Trophoblast cell (in vitro differentiated cells and primary cell): Measurements from ENCODE around the gene FITM1.
"Not testable (repeated sequence)": the region's sequence is repeated elsewhere in the genome, so short reads cannot be mapped to it uniquely, and the experiment has no call there.

Experiments used
- DNase-seq, 2 donors: peaks; one replicate each; pipeline ENCODE4 v3.0.0-alpha.2; 2016
- H2AFZ ChIP-seq: 2 replicates; pipeline ENCODE4 v1.6.1; 2013; ENCODE audit warnings: low read length, moderate library complexity, mild to moderate bottlenecking; ENCODE audit not compliant: insufficient read depth, poor library complexity
- H2AK5ac ChIP-seq: 2 replicates; pipeline ENCODE4 v1.6.1; 2013; ENCODE audit warnings: mild to moderate bottlenecking, low read length
- H2BK120ac ChIP-seq: 2 replicates; pipeline ENCODE4 v1.6.1; 2013; ENCODE audit warnings: low read length, mild to moderate bottlenecking, moderate library complexity; ENCODE audit not compliant: insufficient read depth, poor library complexity
- H2BK12ac ChIP-seq: 2 replicates; pipeline ENCODE4 v1.6.1; 2013; ENCODE audit warnings: mild to moderate bottlenecking, low read length, moderate library complexity
- H2BK5ac ChIP-seq: 2 replicates; pipeline ENCODE4 v1.6.1; 2013; ENCODE audit warnings: low read length, low read depth, moderate library complexity, mild to moderate bottlenecking; ENCODE audit not compliant: poor library complexity
- H3K14ac ChIP-seq: 2 replicates; pipeline ENCODE4 v1.6.1; 2013; ENCODE audit warnings: mild to moderate bottlenecking, low read length
- H3K18ac ChIP-seq: 2 replicates; pipeline ENCODE4 v1.6.1; 2013; ENCODE audit warnings: mild to moderate bottlenecking, low read length
- H3K23ac ChIP-seq: 2 replicates; pipeline ENCODE4 v1.6.1; 2013; ENCODE audit warnings: low read length
- H3K27ac ChIP-seq: 2 replicates; pipeline ENCODE4 v1.5.1; 2013; ENCODE audit warnings: low read depth, mild to moderate bottlenecking, inconsistent platforms, low read length, moderate library complexity
- H3K27me3 ChIP-seq: 2 replicates; pipeline ENCODE4 v1.6.1; 2013; ENCODE audit warnings: inconsistent platforms, mild to moderate bottlenecking, low read length, moderate library complexity; ENCODE audit not compliant: insufficient read depth
- H3K36me3 ChIP-seq, 2 experiments: 1 replicate in 1 of 2; 2 replicates in 1 of 2; pipeline ENCODE4 v1.6.1; 2013; ENCODE audit warnings: low read length in 2 of 2, mild to moderate bottlenecking in 2 of 2, moderate library complexity in 1 of 2; ENCODE audit not compliant: insufficient read depth in 2 of 2, control insufficient read depth in 1 of 2
- H3K4ac ChIP-seq: 2 replicates; pipeline ENCODE4 v1.6.1; 2013; ENCODE audit warnings: low read depth, mild to moderate bottlenecking, low read length, moderate library complexity
- H3K4me1 ChIP-seq, 2 experiments: 1 replicate in 1 of 2; 2 replicates in 1 of 2; pipeline ENCODE4 v1.6.1; 2013; ENCODE audit warnings: low read length in 2 of 2, mild to moderate bottlenecking in 2 of 2, moderate library complexity in 1 of 2; ENCODE audit not compliant: insufficient read depth in 2 of 2, control insufficient read depth in 1 of 2
- H3K4me2 ChIP-seq: 2 replicates; pipeline ENCODE4 v1.6.1; 2013; ENCODE audit warnings: inconsistent platforms, mild to moderate bottlenecking, low read length, moderate library complexity
- H3K4me3 ChIP-seq: 2 replicates; pipeline ENCODE4 v1.5.1; 2013; ENCODE audit warnings: mild to moderate bottlenecking, low read depth, low read length, inconsistent platforms
- H3K79me1 ChIP-seq: one replicate; pipeline ENCODE4 v1.6.1; 2013; ENCODE audit warnings: low read length
- H3K79me2 ChIP-seq: 2 replicates; pipeline ENCODE4 v1.6.1; 2013; ENCODE audit warnings: low read length, mild to moderate bottlenecking; ENCODE audit not compliant: control insufficient read depth, insufficient read depth, poor library complexity
- H3K9ac ChIP-seq: 2 replicates; pipeline ENCODE4 v1.6.1; 2013; ENCODE audit warnings: mild to moderate bottlenecking, low read length
- H3K9me3 ChIP-seq: 2 replicates; pipeline ENCODE4 v1.6.1; 2013; ENCODE audit warnings: low read depth, mild to moderate bottlenecking, control low read depth, inconsistent platforms, low read length; ENCODE audit not compliant: insufficient read depth
- H4K12ac ChIP-seq: 2 replicates; pipeline ENCODE4 v1.6.1; 2013; ENCODE audit warnings: low read depth, mild to moderate bottlenecking, low read length, moderate library complexity
- H4K8ac ChIP-seq: 2 replicates; pipeline ENCODE4 v1.6.1; 2013; ENCODE audit warnings: low read depth, mild to moderate bottlenecking, low read length, moderate library complexity
- H4K91ac ChIP-seq: one replicate; pipeline ENCODE4 v1.6.1; 2013; ENCODE audit warnings: low read depth, mild to moderate bottlenecking, low read length, moderate library complexity
- WGBS: extraction: QIAGEN DNeasy Blood & Tissue Kit; methylation state at CpG from one replicate; pipeline ENCODE4 v1.1.7; 2013; ENCODE audit warnings: missing lambda C conversion rate; ENCODE audit not compliant: insufficient read length, insufficient coverage; ENCODE audit errors: extremely low coverage; 5-methylcytosine and 5-hydroxymethylcytosine counted together

Gene FITM1

GRCh38 chr14:24105609-24106239 lies 24.7 kb upstream of the FITM1 start:
- H3K36me3 ChIP-seq, result peaks cover 10 to 11% of the 10 kb centered on the region in 2 experiments
- H3K27me3 ChIP-seq, H3K4me3 ChIP-seq, H3K14ac ChIP-seq, H2AK5ac ChIP-seq, H3K9me3 ChIP-seq, H3K18ac ChIP-seq, H3K4me1 ChIP-seq, H3K79me1 ChIP-seq, H3K4me2 ChIP-seq, H2BK12ac ChIP-seq, H2BK5ac ChIP-seq, H2BK120ac ChIP-seq, H3K4ac ChIP-seq, H3K27ac ChIP-seq, H3K79me2 ChIP-seq, H4K12ac ChIP-seq, H3K9ac ChIP-seq, DNase-seq, H3K23ac ChIP-seq, H4K8ac ChIP-seq, H2AFZ ChIP-seq, H4K91ac ChIP-seq: not testable (repeated sequence)
- no CpG with 5 or more reads among the region's 8 CpGs for WGBS

GRCh38 chr14:24106672-24107271 lies 23.7 kb upstream of the FITM1 start:
- Histone ChIP-seq H2BK12ac (no peak overlapping the region), H2BK120ac (no peak overlapping the region)
- no CpG with 5 or more reads among the region's 4 CpGs for WGBS

GRCh38 chr14:24108336-24108874 lies 22.1 kb upstream of the FITM1 start:
- H4K8ac ChIP-seq, result no peak overlapping the region
- no peak overlapping the region for H2BK12ac ChIP-seq
- no peak for DNase-seq
- H3K14ac ChIP-seq, result no peak overlapping the region
- H3K9ac ChIP-seq, result no peak overlapping the region
- H3K4me3 ChIP-seq, result no peak overlapping the region
- peaks cover 4% of the 10 kb centered on the region for H3K9me3 ChIP-seq
- WGBS, result no CpG with 5 or more reads among the region's 5 CpGs
- no peak overlapping the region for H3K27ac ChIP-seq
- H3K4me1 ChIP-seq, result no peaks in the 10 kb centered on the region
- H3K36me3 ChIP-seq, result peaks cover 4% of the 10 kb centered on the region in 2 experiments
- H3K79me2 ChIP-seq, result peaks cover under 1% of the 10 kb centered on the region
- no peak overlapping the region for H2BK5ac ChIP-seq
- H4K12ac ChIP-seq, result no peak overlapping the region
- no peaks in the 10 kb centered on the region for H3K27me3 ChIP-seq
- no peaks in the 10 kb centered on the region for H3K79me1 ChIP-seq
- no peak overlapping the region for H2AK5ac ChIP-seq
- H3K4me2 ChIP-seq, result no peak overlapping the region
- no peak overlapping the region for H2BK120ac ChIP-seq
- H3K4ac ChIP-seq, result no peak overlapping the region
- no peak overlapping the region for H3K18ac ChIP-seq
- no peak overlapping the region for H3K23ac ChIP-seq
- no peak overlapping the region for H2AFZ ChIP-seq
- H4K91ac ChIP-seq, result no peak overlapping the region

More at GRCh38 chr14:24106672-24107271, 23.7 kb upstream of the FITM1 start:
- Histone ChIP-seq H3K27ac (no peak overlapping the region), H3K79me1 (no peaks in the 10 kb centered on the region), H3K27me3 (no peaks in the 10 kb centered on the region), H4K12ac (no peak overlapping the region), H3K4me1 (no peaks in the 10 kb centered on the region), H4K91ac (no peak overlapping the region), H4K8ac (no peak overlapping the region), H3K4me3 (no peak overlapping the region), H3K4me2 (no peak overlapping the region), H3K79me2 (no peaks in the 10 kb centered on the region), H2AK5ac (no peak overlapping the region), H3K23ac (no peak overlapping the region), H2BK5ac (no peak overlapping the region), H3K9me3 (peaks cover 5% of the 10 kb centered on the region), H3K14ac (no peak overlapping the region), H2AFZ (no peak overlapping the region), H3K9ac (no peak overlapping the region), H3K4ac (no peak overlapping the region), H3K18ac (no peak overlapping the region), H3K36me3 (peaks cover 7 to 11% of the 10 kb centered on the region in 2 experiments)
- no peak for DNase-seq

GRCh38 chr14:24110060-24110459 lies 20.4 kb upstream of the FITM1 start:
- no peak overlapping the region for H4K12ac ChIP-seq
- no peak overlapping the region for H3K4me3 ChIP-seq
- H3K9me3 ChIP-seq, result no peaks in the 10 kb centered on the region
- no peak overlapping the region for H3K23ac ChIP-seq
- H2BK12ac ChIP-seq, result no peak overlapping the region
- no peaks in the 10 kb centered on the region for H3K36me3 ChIP-seq
- no peak overlapping the region for H4K8ac ChIP-seq
- WGBS, result no CpG with 5 or more reads among the region's 9 CpGs
- no peak for DNase-seq
- no peak overlapping the region for H3K4me2 ChIP-seq
- peaks cover 10% of the 10 kb centered on the region for H3K79me1 ChIP-seq
- no peak overlapping the region for H2AFZ ChIP-seq
- H3K79me2 ChIP-seq, result peaks cover 7% of the 10 kb centered on the region
- H3K27me3 ChIP-seq, result no peaks in the 10 kb centered on the region
- H2BK120ac ChIP-seq, result no peak overlapping the region
- H3K9ac ChIP-seq, result no peak overlapping the region
- H3K4ac ChIP-seq, result no peak overlapping the region
- H2AK5ac ChIP-seq, result no peak overlapping the region
- H3K27ac ChIP-seq, result no peak overlapping the region
- no peak overlapping the region for H3K14ac ChIP-seq
- H3K4me1 ChIP-seq, result no peaks in the 10 kb centered on the region
- no peak overlapping the region for H2BK5ac ChIP-seq
- no peak overlapping the region for H3K18ac ChIP-seq
- no peak overlapping the region for H4K91ac ChIP-seq
